ENCODE results near the gene RIMKLB. TPM values are rescaled to one million over a fixed set of nuclear protein-coding genes. Genes with fewer than 3 reads are reported as not detected.

The RIMKLB gene
- total and polyA plus RNA-seq, 2 donors (not counting 1 experiment from before 2014, with no cell fraction given) = 13.0 to 22.3 TPM

- no peaks in the 10 kb centered on the region for H4K20me1 ChIP-seq (ENCODE audit: control insufficient read depth, extremely low read depth, insufficient read depth, low read length)
- H3K79me2 ChIP-seq (ENCODE audit: control insufficient read depth, insufficient read depth, low read length) = no peaks in the 10 kb centered on the region
- no peaks in the 10 kb centered on the region for H3K27me3 ChIP-seq (ENCODE audit: control insufficient read depth, insufficient read depth, low read length)
- H3K36me3 ChIP-seq (ENCODE audit: control insufficient read depth, insufficient read depth, low read length) = no peaks in the 10 kb centered on the region
- H3K4me3 ChIP-seq (replicated peaks in 1 of 4; ENCODE audit: control extremely low read depth in 1 of 4, insufficient read depth in 1 of 4, low read depth in 3 of 4, low read length in 4 of 4) = peak overlapping the region in 1 of 4 experiments; percentile 9
- no peak for DNase-seq (ENCODE audit: low read depth in 2 of 2)
- no peak overlapping the region for H3K9ac ChIP-seq (ENCODE audit: insufficient read depth, low read length)
- no peak overlapping the region for H3K4me2 ChIP-seq (ENCODE audit: extremely low read depth, insufficient read depth, low read length)
- no peaks in the 10 kb centered on the region for H3K9me3 ChIP-seq (ENCODE audit: control insufficient read depth, insufficient read depth, low read depth, low read length)
- no peak for TF ChIP-seq CTCF (conservative IDR thresholded peaks at IDR 0.05 in 1 of 2, IDR thresholded peaks at IDR 0.05 in 1 of 2; ENCODE audit: low read depth in 1 of 2, low read length in 2 of 2)
- TF ChIP-seq EZH2 (IDR thresholded peaks at IDR 0.05; ENCODE audit: low read length, missing control alignments) = no peak
- no peaks in the 10 kb centered on the region for H3K4me1 ChIP-seq (ENCODE audit: control insufficient read depth, extremely low read depth, insufficient read depth, low read length)
- no peak overlapping the region for H3K27ac ChIP-seq (ENCODE audit: insufficient read depth, low read length)
- no peak overlapping the region for H2AFZ ChIP-seq (ENCODE audit: low read length)
These were observed 1.9 kb downstream of the RIMKLB start for GRCh38 chr12:8699714-8700113.

GRCh38 chr12:8701046-8701660 lies 3.4 kb downstream of the RIMKLB start:
- Histone ChIP-seq H3K4me3 (replicated peaks in 1 of 4; ENCODE audit: control extremely low read depth in 1 of 4, insufficient read depth in 1 of 4, low read depth in 3 of 4, low read length in 4 of 4) (no peak overlapping the region), H3K9me3 (ENCODE audit: control insufficient read depth, insufficient read depth, low read depth, low read length) (no peaks in the 10 kb centered on the region), H2AFZ (ENCODE audit: low read length) (no peak overlapping the region), H3K27me3 (ENCODE audit: control insufficient read depth, insufficient read depth, low read length) (no peaks in the 10 kb centered on the region), H4K20me1 (ENCODE audit: control insufficient read depth, extremely low read depth, insufficient read depth, low read length) (no peaks in the 10 kb centered on the region), H3K4me1 (ENCODE audit: control insufficient read depth, extremely low read depth, insufficient read depth, low read length) (no peaks in the 10 kb centered on the region), H3K4me2 (ENCODE audit: extremely low read depth, insufficient read depth, low read length) (no peak overlapping the region), H3K36me3 (ENCODE audit: control insufficient read depth, insufficient read depth, low read length) (no peaks in the 10 kb centered on the region), H3K9ac (ENCODE audit: insufficient read depth, low read length) (no peak overlapping the region), H3K79me2 (ENCODE audit: control insufficient read depth, insufficient read depth, low read length) (no peaks in the 10 kb centered on the region), H3K27ac (ENCODE audit: insufficient read depth, low read length) (no peak overlapping the region)
- TF ChIP-seq CTCF (conservative IDR thresholded peaks at IDR 0.05 in 1 of 2, IDR thresholded peaks at IDR 0.05 in 1 of 2; ENCODE audit: low read depth in 1 of 2, low read length in 2 of 2) (no peak), EZH2 (IDR thresholded peaks at IDR 0.05; ENCODE audit: low read length, missing control alignments) (no peak)
- DNase-seq (ENCODE audit: low read depth in 2 of 2) = no peak

GRCh38 chr12:8702159-8702558 lies 4.4 kb downstream of the RIMKLB start:
- Histone ChIP-seq H3K4me3 (replicated peaks in 1 of 4; ENCODE audit: control extremely low read depth in 1 of 4, insufficient read depth in 1 of 4, low read depth in 3 of 4, low read length in 4 of 4) (no peak overlapping the region), H3K9ac (ENCODE audit: insufficient read depth, low read length) (no peak overlapping the region), H4K20me1 (ENCODE audit: control insufficient read depth, extremely low read depth, insufficient read depth, low read length) (no peaks in the 10 kb centered on the region), H3K4me2 (ENCODE audit: extremely low read depth, insufficient read depth, low read length) (no peak overlapping the region), H3K27me3 (ENCODE audit: control insufficient read depth, insufficient read depth, low read length) (no peaks in the 10 kb centered on the region), H3K4me1 (ENCODE audit: control insufficient read depth, extremely low read depth, insufficient read depth, low read length) (no peaks in the 10 kb centered on the region), H2AFZ (ENCODE audit: low read length) (no peak overlapping the region), H3K27ac (ENCODE audit: insufficient read depth, low read length) (no peak overlapping the region), H3K79me2 (ENCODE audit: control insufficient read depth, insufficient read depth, low read length) (no peaks in the 10 kb centered on the region), H3K36me3 (ENCODE audit: control insufficient read depth, insufficient read depth, low read length) (no peaks in the 10 kb centered on the region), H3K9me3 (ENCODE audit: control insufficient read depth, insufficient read depth, low read depth, low read length) (no peaks in the 10 kb centered on the region)
- no peak for TF ChIP-seq EZH2 (IDR thresholded peaks at IDR 0.05; ENCODE audit: low read length, missing control alignments)
- TF ChIP-seq CTCF (conservative IDR thresholded peaks at IDR 0.05 in 1 of 2, IDR thresholded peaks at IDR 0.05 in 1 of 2; ENCODE audit: low read depth in 1 of 2, low read length in 2 of 2) = no peak
- DNase-seq (ENCODE audit: low read depth in 2 of 2) = no peak

Data from fibroblast of lung (primary cell).